ENCODE results near the gene ADGRG6.

ADGRG6 gene

GRCh38 chr6:142289687-142290086, 12.1 kb upstream of the ADGRG6 start:
- H3K9me3 ChIP-seq (ENCODE audit: control insufficient read depth in 2 of 2, low read length in 2 of 2) = no peaks in the 10 kb centered on the region
- no peak overlapping the region for H3K4me3 ChIP-seq (ENCODE audit: low read length in 2 of 2)
- no peaks in the 10 kb centered on the region for H3K36me3 ChIP-seq (ENCODE audit: control insufficient read depth in 2 of 2, insufficient read depth in 2 of 2, low read length in 2 of 2)
- no peak overlapping the region for H3K27ac ChIP-seq (ENCODE audit: low read depth in 2 of 2, low read length in 2 of 2)
- H3K27me3 ChIP-seq (ENCODE audit: control insufficient read depth in 2 of 2, insufficient read depth in 2 of 2, low read length in 2 of 2) = no peaks in the 10 kb centered on the region
- no peak overlapping the region for H3K9ac ChIP-seq (ENCODE audit: low read depth in 1 of 2, low read length in 2 of 2)
- H3K4me1 ChIP-seq (ENCODE audit: control insufficient read depth in 2 of 2, insufficient read depth in 2 of 2, low read length in 2 of 2) = no peaks in the 10 kb centered on the region

DNA sequence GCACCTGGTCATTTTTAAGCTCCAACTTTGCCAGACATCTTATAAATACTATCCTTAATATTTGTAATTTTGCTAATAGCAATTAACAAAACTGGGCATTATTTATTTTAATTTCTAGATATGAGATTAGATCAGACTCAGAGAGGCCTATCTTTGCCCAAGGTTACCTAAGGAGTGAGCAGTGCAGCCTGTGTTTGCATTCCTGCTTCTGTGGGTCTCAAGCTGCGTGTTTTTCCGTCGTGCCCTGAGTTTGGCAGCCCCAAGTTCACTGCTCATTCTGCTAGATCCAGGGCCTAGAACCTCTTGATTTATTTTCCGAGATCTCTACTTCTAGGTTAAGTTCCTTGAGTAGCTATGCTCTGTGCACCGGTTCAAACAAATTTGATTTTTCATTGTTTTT, 11.0 kb upstream of the ADGRG6 start:
- Histone ChIP-seq H3K4me3 (ENCODE audit: low read length in 2 of 2) (no peak overlapping the region), H3K9me3 (ENCODE audit: control insufficient read depth in 2 of 2, low read length in 2 of 2) (no peaks in the 10 kb centered on the region), H3K27ac (ENCODE audit: low read depth in 2 of 2, low read length in 2 of 2) (no peak overlapping the region), H3K27me3 (ENCODE audit: control insufficient read depth in 2 of 2, insufficient read depth in 2 of 2, low read length in 2 of 2) (no peaks in the 10 kb centered on the region), H3K4me1 (ENCODE audit: control insufficient read depth in 2 of 2, insufficient read depth in 2 of 2, low read length in 2 of 2) (no peaks in the 10 kb centered on the region), H3K9ac (ENCODE audit: low read depth in 1 of 2, low read length in 2 of 2) (no peak overlapping the region), H3K36me3 (ENCODE audit: control insufficient read depth in 2 of 2, insufficient read depth in 2 of 2, low read length in 2 of 2) (no peaks in the 10 kb centered on the region)

DNA sequence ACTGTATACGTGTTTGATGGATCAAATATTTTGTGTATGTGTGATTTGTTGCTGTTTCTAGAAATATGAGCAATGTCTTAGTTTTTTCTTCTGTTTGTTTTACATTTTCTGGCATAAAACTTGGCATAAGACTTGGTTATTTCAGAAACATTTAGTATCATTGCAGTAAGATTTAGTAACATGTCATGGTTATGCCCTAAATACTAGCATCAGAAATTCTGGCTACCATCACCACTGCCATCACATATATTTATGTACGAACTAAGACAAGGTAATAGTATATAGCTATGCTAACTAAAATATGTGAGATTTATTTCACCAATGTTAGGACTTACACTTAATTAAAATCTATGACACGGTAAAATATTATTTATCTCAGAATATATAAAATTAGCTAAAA, 10.3 kb upstream of the ADGRG6 start:
- H3K27ac ChIP-seq (ENCODE audit: low read depth in 2 of 2, low read length in 2 of 2) = no peak overlapping the region
- H3K4me1 ChIP-seq (ENCODE audit: control insufficient read depth in 2 of 2, insufficient read depth in 2 of 2, low read length in 2 of 2) = no peaks in the 10 kb centered on the region
- H3K27me3 ChIP-seq (ENCODE audit: control insufficient read depth in 2 of 2, insufficient read depth in 2 of 2, low read length in 2 of 2) = no peaks in the 10 kb centered on the region
- H3K9ac ChIP-seq (ENCODE audit: low read depth in 1 of 2, low read length in 2 of 2) = no peak overlapping the region
- H3K4me3 ChIP-seq (ENCODE audit: low read length in 2 of 2) = no peak overlapping the region
- no peaks in the 10 kb centered on the region for H3K36me3 ChIP-seq (ENCODE audit: control insufficient read depth in 2 of 2, insufficient read depth in 2 of 2, low read length in 2 of 2)
- H3K9me3 ChIP-seq (ENCODE audit: control insufficient read depth in 2 of 2, low read length in 2 of 2) = no peaks in the 10 kb centered on the region

DNA sequence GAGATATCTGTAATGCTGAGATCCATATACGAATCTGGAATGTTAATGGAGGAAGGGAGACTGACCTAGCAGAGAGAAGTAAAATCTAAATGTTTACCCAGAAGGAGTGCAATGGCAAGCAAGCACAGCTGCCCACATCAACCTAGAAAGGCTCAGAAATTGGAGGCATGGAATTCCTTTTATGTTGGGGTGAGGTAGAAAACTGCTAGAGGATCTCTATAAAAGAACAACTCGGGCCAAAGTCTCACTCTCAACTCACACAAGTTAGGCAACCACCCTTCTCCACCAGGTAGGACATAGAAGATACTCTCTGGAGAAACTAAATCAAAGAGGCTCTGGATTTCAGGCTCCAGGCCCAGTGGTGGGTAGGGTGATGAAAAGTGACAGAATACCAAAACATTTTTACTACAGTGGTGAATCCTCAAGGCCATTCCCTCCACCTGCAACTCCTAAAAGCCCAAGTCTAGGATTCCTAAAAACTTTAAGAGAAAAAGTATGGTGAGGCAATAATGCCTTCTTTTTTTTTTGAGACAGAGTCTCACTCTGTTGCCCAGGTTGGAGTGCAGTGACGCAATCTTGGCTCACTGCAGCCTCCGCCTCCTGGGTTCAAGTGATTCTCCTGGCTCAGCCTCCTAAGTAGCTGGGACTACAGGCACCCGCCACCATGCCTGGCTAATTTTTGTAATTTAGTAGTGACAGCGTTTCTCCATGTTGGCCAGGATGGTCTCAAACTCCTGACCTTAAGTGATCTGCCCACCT, 9.5 kb upstream of the ADGRG6 start:
- H3K9ac ChIP-seq (ENCODE audit: low read depth in 1 of 2, low read length in 2 of 2) = no peak overlapping the region
- no peaks in the 10 kb centered on the region for H3K27me3 ChIP-seq (ENCODE audit: control insufficient read depth in 2 of 2, insufficient read depth in 2 of 2, low read length in 2 of 2)
- H3K4me3 ChIP-seq (ENCODE audit: low read length in 2 of 2) = no peak overlapping the region
- H3K9me3 ChIP-seq (ENCODE audit: control insufficient read depth in 2 of 2, low read length in 2 of 2) = no peaks in the 10 kb centered on the region
- H3K27ac ChIP-seq (ENCODE audit: low read depth in 2 of 2, low read length in 2 of 2) = no peak overlapping the region
- H3K36me3 ChIP-seq (ENCODE audit: control insufficient read depth in 2 of 2, insufficient read depth in 2 of 2, low read length in 2 of 2) = no peaks in the 10 kb centered on the region
- no peaks in the 10 kb centered on the region for H3K4me1 ChIP-seq (ENCODE audit: control insufficient read depth in 2 of 2, insufficient read depth in 2 of 2, low read length in 2 of 2)

GRCh38 chr6:142293121-142293520, 8.7 kb upstream of the ADGRG6 start:
- no peak overlapping the region for H3K9ac ChIP-seq (ENCODE audit: low read depth in 1 of 2, low read length in 2 of 2)
- H3K9me3 ChIP-seq (ENCODE audit: control insufficient read depth in 2 of 2, low read length in 2 of 2) = no peaks in the 10 kb centered on the region
- no peaks in the 10 kb centered on the region for H3K36me3 ChIP-seq (ENCODE audit: control insufficient read depth in 2 of 2, insufficient read depth in 2 of 2, low read length in 2 of 2)
- H3K27me3 ChIP-seq (ENCODE audit: control insufficient read depth in 2 of 2, insufficient read depth in 2 of 2, low read length in 2 of 2) = no peaks in the 10 kb centered on the region
- no peak overlapping the region for H3K4me3 ChIP-seq (ENCODE audit: low read length in 2 of 2)
- H3K4me1 ChIP-seq (ENCODE audit: control insufficient read depth in 2 of 2, insufficient read depth in 2 of 2, low read length in 2 of 2) = no peaks in the 10 kb centered on the region
- H3K27ac ChIP-seq (ENCODE audit: low read depth in 2 of 2, low read length in 2 of 2) = no peak overlapping the region

GRCh38 chr6:142294679-142295078, 7.1 kb upstream of the ADGRG6 start:
- no peak overlapping the region for H3K4me3 ChIP-seq (ENCODE audit: low read length in 2 of 2)

GRCh38 chr6:142296975-142297604, 4.7 kb upstream of the ADGRG6 start:
- Histone ChIP-seq H3K9me3 (ENCODE audit: control insufficient read depth in 2 of 2, low read length in 2 of 2) (no peaks in the 10 kb centered on the region), H3K36me3 (ENCODE audit: control insufficient read depth in 2 of 2, insufficient read depth in 2 of 2, low read length in 2 of 2) (no peaks in the 10 kb centered on the region), H3K9ac (ENCODE audit: low read depth in 1 of 2, low read length in 2 of 2) (no peak overlapping the region), H3K27me3 (ENCODE audit: control insufficient read depth in 2 of 2, insufficient read depth in 2 of 2, low read length in 2 of 2) (no peaks in the 10 kb centered on the region), H3K4me1 (ENCODE audit: control insufficient read depth in 2 of 2, insufficient read depth in 2 of 2, low read length in 2 of 2) (peaks cover 0 to 8% of the 10 kb centered on the region in 2 donors), H3K27ac (ENCODE audit: low read depth in 2 of 2, low read length in 2 of 2) (no peak overlapping the region), H3K4me3 (ENCODE audit: low read length in 2 of 2) (no peak overlapping the region)

More at GRCh38 chr6:142294679-142295078, 7.1 kb upstream of the ADGRG6 start:
- H3K9me3 ChIP-seq (ENCODE audit: control insufficient read depth in 2 of 2, low read length in 2 of 2) = no peaks in the 10 kb centered on the region
- no peaks in the 10 kb centered on the region for H3K27me3 ChIP-seq (ENCODE audit: control insufficient read depth in 2 of 2, insufficient read depth in 2 of 2, low read length in 2 of 2)
- no peak overlapping the region for H3K27ac ChIP-seq (ENCODE audit: low read depth in 2 of 2, low read length in 2 of 2)
- H3K9ac ChIP-seq (ENCODE audit: low read depth in 1 of 2, low read length in 2 of 2) = no peak overlapping the region
- H3K4me1 ChIP-seq (ENCODE audit: control insufficient read depth in 2 of 2, insufficient read depth in 2 of 2, low read length in 2 of 2) = no peaks in the 10 kb centered on the region
- H3K36me3 ChIP-seq (ENCODE audit: control insufficient read depth in 2 of 2, insufficient read depth in 2 of 2, low read length in 2 of 2) = no peaks in the 10 kb centered on the region

DNA sequence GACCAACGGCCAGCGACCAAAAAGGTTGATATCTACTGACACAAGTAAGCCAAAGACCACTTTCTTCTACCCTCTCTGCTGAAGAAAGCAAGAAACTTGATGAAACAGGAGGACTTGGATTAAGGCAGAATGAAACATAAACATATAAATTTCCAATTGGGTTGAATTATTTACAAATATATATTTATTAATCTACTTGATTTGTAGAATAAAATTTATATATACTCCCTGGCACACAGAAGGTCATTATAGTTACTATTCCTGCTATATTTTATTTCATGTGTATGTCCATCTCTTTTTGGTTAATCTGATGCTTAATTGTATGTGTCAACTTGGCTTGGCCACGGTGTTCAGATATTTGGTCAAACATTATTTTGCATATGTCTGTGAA, 4.2 kb upstream of the ADGRG6 start:
- H3K4me1 ChIP-seq (ENCODE audit: control insufficient read depth in 2 of 2, insufficient read depth in 2 of 2, low read length in 2 of 2) = peaks cover 0 to 9% of the 10 kb centered on the region in 2 donors
- no peaks in the 10 kb centered on the region for H3K27me3 ChIP-seq (ENCODE audit: control insufficient read depth in 2 of 2, insufficient read depth in 2 of 2, low read length in 2 of 2)
- no peak overlapping the region for H3K9ac ChIP-seq (ENCODE audit: low read depth in 1 of 2, low read length in 2 of 2)
- H3K9me3 ChIP-seq (ENCODE audit: control insufficient read depth in 2 of 2, low read length in 2 of 2) = no peaks in the 10 kb centered on the region
- H3K27ac ChIP-seq (ENCODE audit: low read depth in 2 of 2, low read length in 2 of 2) = no peak overlapping the region
- no peak overlapping the region for H3K4me3 ChIP-seq (ENCODE audit: low read length in 2 of 2)
- no peaks in the 10 kb centered on the region for H3K36me3 ChIP-seq (ENCODE audit: control insufficient read depth in 2 of 2, insufficient read depth in 2 of 2, low read length in 2 of 2)

- Histone ChIP-seq H3K4me3 (ENCODE audit: low read length in 2 of 2) (no peak overlapping the region), H3K9ac (ENCODE audit: low read depth in 1 of 2, low read length in 2 of 2) (no peak overlapping the region), H3K27ac (ENCODE audit: low read depth in 2 of 2, low read length in 2 of 2) (no peak overlapping the region), H3K27me3 (ENCODE audit: control insufficient read depth in 2 of 2, insufficient read depth in 2 of 2, low read length in 2 of 2) (peaks cover 0 to 3% of the 10 kb centered on the region in 2 donors), H3K9me3 (ENCODE audit: control insufficient read depth in 2 of 2, low read length in 2 of 2) (no peaks in the 10 kb centered on the region), H3K36me3 (ENCODE audit: control insufficient read depth in 2 of 2, insufficient read depth in 2 of 2, low read length in 2 of 2) (no peaks in the 10 kb centered on the region), H3K4me1 (ENCODE audit: control insufficient read depth in 2 of 2, insufficient read depth in 2 of 2, low read length in 2 of 2) (peaks cover 0 to 9% of the 10 kb centered on the region in 2 donors)
Observed at GRCh38 chr6:142297996-142298753, 3.6 kb upstream of the ADGRG6 start.

- H3K9ac ChIP-seq (ENCODE audit: low read depth in 1 of 2, low read length in 2 of 2) = no peak overlapping the region
- peaks cover 0 to 9% of the 10 kb centered on the region in 2 donors for H3K4me1 ChIP-seq (ENCODE audit: control insufficient read depth in 2 of 2, insufficient read depth in 2 of 2, low read length in 2 of 2)
- H3K27me3 ChIP-seq (ENCODE audit: control insufficient read depth in 2 of 2, insufficient read depth in 2 of 2, low read length in 2 of 2) = peaks cover 0 to 3% of the 10 kb centered on the region in 2 donors
- H3K9me3 ChIP-seq (ENCODE audit: control insufficient read depth in 2 of 2, low read length in 2 of 2) = no peaks in the 10 kb centered on the region
- H3K27ac ChIP-seq (ENCODE audit: low read depth in 2 of 2, low read length in 2 of 2) = no peak overlapping the region
- no peak overlapping the region for H3K4me3 ChIP-seq (ENCODE audit: low read length in 2 of 2)
- no peaks in the 10 kb centered on the region for H3K36me3 ChIP-seq (ENCODE audit: control insufficient read depth in 2 of 2, insufficient read depth in 2 of 2, low read length in 2 of 2)
Observed at GRCh38 chr6:142300302-142300701, 1.5 kb upstream of the ADGRG6 start.

Measured in mucosa of rectum (tissue), 2 donors.